ENCODE results near the gene NARS2.

DNA sequence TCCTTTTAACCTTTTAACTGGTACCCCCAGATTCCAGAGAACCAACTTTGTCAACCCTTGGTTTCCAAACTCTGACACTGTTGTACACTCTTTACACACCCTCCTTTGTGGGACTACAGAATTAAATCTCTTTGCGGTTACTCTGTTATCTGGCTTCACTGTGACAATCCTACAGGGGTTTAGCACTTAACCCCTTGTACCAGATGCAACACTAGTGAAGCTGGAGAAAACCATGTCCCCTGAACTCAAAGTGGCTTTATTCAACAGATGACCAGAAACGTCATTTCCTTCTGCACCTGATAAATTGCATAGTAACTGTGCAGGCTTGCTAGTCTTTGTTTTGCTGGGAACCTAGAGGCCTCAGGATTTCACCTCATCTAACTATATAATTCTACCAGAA, 151.4 kb downstream of the NARS2 start:
- TF ChIP-seq EZH2 (IDR thresholded peaks at IDR 0.05) = no peak
- TF ChIP-seq POLR2AphosphoS5 (IDR thresholded peaks at IDR 0.05; ENCODE audit: borderline replicate concordance, low read depth, low read length) = no peak
